K562 (cell line): Measurements from ENCODE around the gene IL2RG. TPM values are rescaled to one million over a fixed set of nuclear protein-coding genes. Genes with fewer than 3 reads are reported as not detected.

Experiments
- ATAC-seq: fragments of 200-7000 bp; cut with Tn5 transposase; 3 replicates; pipeline ENCODE4 v1.9.1; 2020; ENCODE audit warnings: moderate library complexity
- BruUV-seq: library from RNA; stranded (reverse); fragments of 400-500 nt; replicated peaks from 2 replicates; lab custom pipeline; 2021; lab: Mats Ljungman, UMichigan
- CTCF ChIA-PET: fragments of 300-600 bp; formaldehyde crosslinking; extraction: SDS; loops from one replicate; lab custom pipeline; 2021; ENCODE audit warnings: low intra/inter-chr PET ratio; lab: Yijun Ruan, JAX
- POLR2A ChIA-PET: fragments of 300-600, 350-650 bp; sonication (Branson Sonifier 250); formaldehyde crosslinking; extraction: SDS; loops from one replicate; lab custom pipeline; 2021; ENCODE audit warnings: antibody characterized with exemption, inconsistent platforms; lab: Yijun Ruan, JAX
- DNase-seq, 4 experiments: peaks; one replicate each; pipeline versions ENCODE4 v3.0.0 to v3.0.0-alpha.2; 2011 to 2018; ENCODE audit warnings: low spot score in 3 of 4, mixed read lengths in 3 of 4; ENCODE audit errors: extremely low read depth in 1 of 4
- FAIRE-seq: peaks from 2 replicates; lab custom pipeline; 2011; peaks lifted over from hg19 to GRCh38; lab: Jason Lieb, UNC
- H2AFZ ChIP-seq: 2 replicates; pipeline ENCODE4 v1.6.0; 2011; ENCODE audit warnings: low read depth, low read length, control low read depth, inconsistent platforms
- H3K27ac ChIP-seq: fragments of 200-600 bp; 3 replicates; pipeline ENCODE4 v1.8.0; 2011; ENCODE audit warnings: low read depth, mild to moderate bottlenecking, control low read depth, inconsistent platforms, low read length, moderate library complexity, mixed read lengths; ENCODE audit errors: extremely low read depth
- H3K27me3 ChIP-seq, 2 experiments: fragments of 300-600 bp in 1 of 2; 2 replicates in 1 of 2; 3 replicates in 1 of 2; pipeline versions ENCODE4 v1.6.0 to v1.8.0; 2011; ENCODE audit warnings: inconsistent platforms in 2 of 2, low read length in 2 of 2, mild to moderate bottlenecking in 1 of 2, mixed read lengths in 1 of 2, moderate library complexity in 1 of 2; ENCODE audit not compliant: control insufficient read depth in 2 of 2, insufficient read depth in 2 of 2
- H3K36me3 ChIP-seq: fragments of 300-600 bp; 3 replicates; pipeline ENCODE4 v1.8.0; 2011; ENCODE audit warnings: mild to moderate bottlenecking, low read length, inconsistent platforms; ENCODE audit not compliant: control insufficient read depth, insufficient read depth
- H3K4me1 ChIP-seq, 2 experiments: fragments of 200-600 bp in 1 of 2; replicated peaks in 1 of 2; 2 replicates in 1 of 2; 3 replicates in 1 of 2; pipeline versions ENCODE4 v1.5.1 to v1.8.0; 2011; ENCODE audit warnings: inconsistent platforms in 2 of 2, low read length in 2 of 2, mild to moderate bottlenecking in 1 of 2, mixed read lengths in 1 of 2, moderate library complexity in 1 of 2; ENCODE audit not compliant: control insufficient read depth in 2 of 2, insufficient read depth in 2 of 2
- H3K4me2 ChIP-seq: 2 replicates; pipeline ENCODE4 v1.6.1; 2011; ENCODE audit warnings: low read length, control low read depth, inconsistent platforms, mixed read lengths; ENCODE audit not compliant: insufficient read depth
- H3K4me3 ChIP-seq: fragments of 200-600 bp; sonication (generic), shearing (Covaris generic); 2 replicates; pipeline ENCODE4 v1.5.1; 2016; ENCODE audit warnings: control low read depth, inconsistent platforms
- H3K79me2 ChIP-seq: fragments of 200-600 bp; 3 replicates; pipeline ENCODE4 v1.8.0; 2011; ENCODE audit warnings: low read length, inconsistent platforms; ENCODE audit not compliant: control insufficient read depth, insufficient read depth
- H3K9ac ChIP-seq, 2 experiments: 2 replicates each; pipeline versions ENCODE4 v1.6.0 to v1.6.1; 2011; ENCODE audit warnings: low read depth in 2 of 2, low read length in 2 of 2, control low read depth in 1 of 2, inconsistent platforms in 1 of 2, mild to moderate bottlenecking in 1 of 2, mixed read lengths in 1 of 2; ENCODE audit not compliant: insufficient read depth in 1 of 2
- H3K9me1 ChIP-seq: one replicate; pipeline ENCODE4 v1.6.0; 2011; ENCODE audit warnings: inconsistent platforms, mild to moderate bottlenecking, low read length, moderate library complexity; ENCODE audit not compliant: control insufficient read depth, insufficient read depth
- H3K9me3 ChIP-seq: replicated peaks from 2 replicates; pipeline ENCODE4 v1.5.1; 2011; ENCODE audit warnings: low read depth, low read length, inconsistent platforms; ENCODE audit not compliant: control insufficient read depth, insufficient read depth
- H4K20me1 ChIP-seq: replicated peaks from 2 replicates; pipeline ENCODE4 v1.6.1; 2011; ENCODE audit warnings: low read length, inconsistent platforms, mixed read lengths; ENCODE audit not compliant: control insufficient read depth, insufficient read depth
- CHD7 ChIP-seq: fragments of 200-600 bp; sonication (generic); IDR thresholded peaks from one replicate; pipeline ENCODE4 v1.6.1; 2012; ENCODE audit warnings: mild to moderate bottlenecking, low read depth, low read length, inconsistent platforms
- EHMT2 ChIP-seq: fragments of 450-650 bp; IDR thresholded peaks from 2 replicates; pipeline ENCODE4 v1.6.1; 2018; ENCODE audit warnings: antibody characterized with exemption
- HDAC1 ChIP-seq, 2 experiments: fragments of 450-650 bp; IDR thresholded peaks; 2 replicates each; pipeline ENCODE4 v1.6.1; 2016 to 2017; ENCODE audit warnings: inconsistent platforms in 1 of 2, mild to moderate bottlenecking in 1 of 2, moderate library complexity in 1 of 2
- MEIS2 ChIP-seq: fragments of 450-650 bp; IDR thresholded peaks from 2 replicates; pipeline ENCODE4 v1.6.1; 2014; ENCODE audit warnings: mild to moderate bottlenecking; ENCODE audit not compliant: partially characterized antibody
- NFATC3 ChIP-seq: fragments of 450-650 bp; IDR thresholded peaks from 2 replicates; pipeline ENCODE4 v1.6.1; 2017; ENCODE audit warnings: mild to moderate bottlenecking
- PCBP1 ChIP-seq: fragments of 200-400 bp; formaldehyde crosslinking; IDR thresholded peaks from 2 replicates; pipeline ENCODE4 v1.6.1; 2018; ENCODE audit warnings: mild to moderate bottlenecking, low read depth, low read length; ENCODE audit not compliant: poor library complexity, severe bottlenecking
- POLR2AphosphoS5 ChIP-seq: IDR thresholded peaks from 2 replicates; pipeline ENCODE4 v1.6.1; 2011; ENCODE audit warnings: mild to moderate bottlenecking, low read depth, low read length, moderate library complexity; ENCODE audit not compliant: control insufficient read depth, insufficient read depth
- RBM34 ChIP-seq: fragments of 200-400 bp; formaldehyde crosslinking; IDR thresholded peaks from 2 replicates; pipeline ENCODE4 v1.6.1; 2018; ENCODE audit warnings: low read length, borderline replicate concordance; ENCODE audit not compliant: insufficient read depth
- TRIM24 ChIP-seq, 2 experiments: fragments of 450-650 bp; IDR thresholded peaks; 2 replicates each; pipeline ENCODE4 v1.6.1; 2016
- ZNF586 ChIP-seq: fragments of 450-650 bp; formaldehyde crosslinking; conservative IDR thresholded peaks from 2 replicates; pipeline ENCODE4 v1.4.0; 2020; ENCODE audit warnings: mild to moderate bottlenecking, moderate library complexity
- WGBS: fragments of 100-300 bp; shearing (Covaris generic); methylation state at CpG from one replicate; pipeline ENCODE4 v1.1.6; 2016; ENCODE audit warnings: low coverage, mixed read lengths; ENCODE audit not compliant: insufficient coverage; ENCODE audit errors: missing lambda C conversion rate; 5-methylcytosine and 5-hydroxymethylcytosine counted together
- in situ Hi-C: fragments of 300-500 bp; cut with MboI; formaldehyde crosslinking; loops from 4 replicates; pipeline ENCODE4 v1.15.0; 2018; ENCODE audit warnings: inconsistent platforms, mixed read lengths
- intact Hi-C: fragments of 100-400 bp; cut with micrococcal nuclease; formaldehyde crosslinking; loops from 2 replicates; pipeline ENCODE4 v1.14.2; 2022
- polyA plus RNA-seq, 8 experiments: library from polyadenylated mRNA; depleted of rRNA in 4 of 8; stranded (reverse) in 5 of 8; unstranded in 3 of 8; fragments of >200 nt; fragmentation: Nextera tagmentation in 2 of 8; fragmentation: Illumina TruSeq in 1 of 8; extraction: Ambion mirVana in 2 of 8; extraction: Trizol in 1 of 8; gene quantifications; 2 replicates each; pipeline versions ENCODE4 v1.2.1 to v1.2.3, GENCODE V29; 2011 to 2014; ENCODE audit warnings: inconsistent platforms in 1 of 8, missing spikeins in 1 of 8
- total RNA-seq, 7 experiments: library from RNA; depleted of rRNA in 6 of 7; stranded (reverse); fragments of >200 nt in 6 of 7; fragmentation: Illumina TruSeq in 2 of 7; extraction: Trizol in 2 of 7; gene quantifications; 2 replicates each; pipeline versions ENCODE4 v1.2.1 to v1.2.3, GENCODE V29; 2011 to 2021; ENCODE audit warnings: low replicate concordance in 1 of 7

The IL2RG gene
- total and polyA plus RNA-seq, 9 of the 15 experiments (the other 6 are each of a cell fraction or from before 2014, with no cell fraction given) = 5.5 to 55.4 (median 19.7) TPM

GRCh38 chrX:71095033-71095432, 16.3 kb downstream of the IL2RG start:
- Histone ChIP-seq H2AFZ (peak overlapping the region; percentile 96), H4K20me1 (no peaks in the 10 kb centered on the region), H3K36me3 (no peaks in the 10 kb centered on the region), H3K4me3 (peak overlapping the region; percentile 59), H3K27me3 (no peaks in the 10 kb centered on the region), H3K27ac (peak overlapping the region; percentile 67), H3K9me1 (no peaks in the 10 kb centered on the region), H3K9ac (peak overlapping the region; percentile 71 to 95; a peak in 3 of 4 replicates), H3K79me2 (peaks cover 11% of the 10 kb centered on the region), H3K4me2 (peak overlapping the region; percentile 87), H3K9me3 (no peaks in the 10 kb centered on the region), H3K4me1 (peaks cover 14 to 24% of the 10 kb centered on the region in 2 experiments; a peak in 4 of 5 replicates)
- peak in 2 of 4 experiments; percentile 68 to 72 for DNase-seq
- 2% methylated on average over 4 of the region's 6 CpGs for WGBS
- peak; percentile 86 for FAIRE-seq
- peak; percentile 23 for ATAC-seq
- ChIA-PET CTCF (no interaction called here), POLR2A (no interaction called here)
- TSS peak; percentile 90 for BruUV-seq
- in situ Hi-C loops (loop anchor here (5.0 kb wide), 1 partner anchor 82 kb away; no protein-coding TSS in a partner anchor), intact Hi-C loops (no loop called here)
- TF ChIP-seq PCBP1 (no peak), TRIM24 (IDR thresholded peaks at IDR 0.05) (no peak), EHMT2 (0 out of 2 replicates have a peak, but pooled peaks have one; percentile 26), CHD7 (no peak), RBM34 (no peak), HDAC1 (IDR thresholded peaks at IDR 0.05) (peak in 1 of 2 experiments; percentile 26; a peak in 1 of 4 replicates), POLR2AphosphoS5 (peak; percentile 47; the same call in 1 of the 2 replicates), ZNF586 (CRISPR knock-in tag) (no peak), NFATC3 (no peak), MEIS2 (peak; percentile 68)
